ENCODE results near the gene KRT33A. TPM values are rescaled to one million over a fixed set of nuclear protein-coding genes. Genes with fewer than 3 reads are reported as not detected.

KRT33A gene
- total RNA-seq, 3 donors from 2014 or later (not counting 1 experiment from before 2014, with no cell fraction given), result not detected

GRCh38 chr17:41328207-41328606 is 22.4 kb downstream of the KRT33A start:
- intact Hi-C loops (cut with micrococcal nuclease), result loop anchor here (10.0 kb wide), 2 partner anchors 423 to 523 kb away; no protein-coding TSS in a partner anchor
- Histone ChIP-seq H3K36me3 (ENCODE audit: control insufficient read depth, insufficient read depth, low read length) (no peaks in the 10 kb centered on the region), H3K4me3 (ENCODE audit: low read length) (no peak overlapping the region), H3K9me3 (ENCODE audit: control insufficient read depth, insufficient read depth, low read length) (no peaks in the 10 kb centered on the region), H3K27me3 (ENCODE audit: control insufficient read depth, insufficient read depth, low read length) (no peaks in the 10 kb centered on the region), H3K4me1 (ENCODE audit: control insufficient read depth, insufficient read depth, low read length) (peaks cover 28% of the 10 kb centered on the region), H3K27ac (ENCODE audit: low read length) (no peak overlapping the region)
- Mint-ChIP-seq H3K9me3 (no peaks in the 10 kb centered on the region), H3K4me1 (peaks cover 0 to 2% of the 10 kb centered on the region in 2 donors), H3K27me3 (ENCODE audit: low read depth in 2 of 2) (peaks cover 0 to 3% of the 10 kb centered on the region in 2 donors), H3K27ac (no peak overlapping the region), H3K36me3 (no peaks in the 10 kb centered on the region), H3K4me3 (no peak overlapping the region)
- ATAC-seq (no peak), DNase-seq (no peak)
- 75% methylated on average over 7 of the region's 7 CpGs for WGBS (ENCODE audit: insufficient coverage)
- TF ChIP-seq CTCF (IDR thresholded peaks at IDR 0.05), result no peak

GRCh38 chr17:41327411-41328120 is 23.1 kb downstream of the KRT33A start:
- 89% methylated on average over 6 of the region's 8 CpGs for WGBS (ENCODE audit: insufficient coverage)
- H3K27me3 Mint-ChIP-seq (ENCODE audit: low read depth in 2 of 2), result peaks cover 0 to 3% of the 10 kb centered on the region in 2 donors
- Histone ChIP-seq H3K27ac (ENCODE audit: low read length) (no peak overlapping the region), H3K36me3 (ENCODE audit: control insufficient read depth, insufficient read depth, low read length) (no peaks in the 10 kb centered on the region), H3K4me1 (ENCODE audit: control insufficient read depth, insufficient read depth, low read length) (peaks cover 28% of the 10 kb centered on the region), H3K9me3 (ENCODE audit: control insufficient read depth, insufficient read depth, low read length) (no peaks in the 10 kb centered on the region), H3K27me3 (ENCODE audit: control insufficient read depth, insufficient read depth, low read length) (no peaks in the 10 kb centered on the region), H3K4me3 (ENCODE audit: low read length) (no peak overlapping the region)
- H3K9me3 Mint-ChIP-seq, result no peaks in the 10 kb centered on the region
- ATAC-seq (no peak), DNase-seq (no peak)
- intact Hi-C loops (cut with micrococcal nuclease), result loop anchor here (10.0 kb wide), 2 partner anchors 423 to 523 kb away; no protein-coding TSS in a partner anchor
- H3K27ac Mint-ChIP-seq, result no peak overlapping the region
- TF ChIP-seq CTCF (IDR thresholded peaks at IDR 0.05), result no peak
- H3K4me1 Mint-ChIP-seq, result no peaks in the 10 kb centered on the region
- H3K4me3 Mint-ChIP-seq, result no peak overlapping the region
- H3K36me3 Mint-ChIP-seq, result no peaks in the 10 kb centered on the region

GRCh38 chr17:41326173-41327145 is 24.2 kb downstream of the KRT33A start:
- Mint-ChIP-seq H3K4me3 (no peak overlapping the region), H3K36me3 (no peaks in the 10 kb centered on the region), H3K4me1 (no peaks in the 10 kb centered on the region), H3K9me3 (no peaks in the 10 kb centered on the region), H3K27me3 (ENCODE audit: low read depth in 2 of 2) (peaks cover 0 to 3% of the 10 kb centered on the region in 2 donors), H3K27ac (no peak overlapping the region)
- H3K36me3 ChIP-seq (ENCODE audit: control insufficient read depth, insufficient read depth, low read length), result no peaks in the 10 kb centered on the region
- peak in 1 of 2 donors; percentile 63 for DNase-seq
- H3K27me3 ChIP-seq (ENCODE audit: control insufficient read depth, insufficient read depth, low read length), result no peaks in the 10 kb centered on the region
- H3K9me3 ChIP-seq (ENCODE audit: control insufficient read depth, insufficient read depth, low read length), result no peaks in the 10 kb centered on the region
- H3K27ac ChIP-seq (ENCODE audit: low read length), result no peak overlapping the region
- no peak overlapping the region for H3K4me3 ChIP-seq (ENCODE audit: low read length)
- WGBS (ENCODE audit: insufficient coverage), result 71% methylated on average over 18 of the region's 18 CpGs
- ATAC-seq, result no peak
- H3K4me1 ChIP-seq (ENCODE audit: control insufficient read depth, insufficient read depth, low read length), result peaks cover 32% of the 10 kb centered on the region
- TF ChIP-seq CTCF (IDR thresholded peaks at IDR 0.05), result no peak
- intact Hi-C loops (cut with micrococcal nuclease), result loop anchor here (10.0 kb wide), 2 partner anchors 422 to 522 kb away; no protein-coding TSS in a partner anchor

Measured in natural killer cell (primary cell).